Measurements from ENCODE around the gene ZFAND3.

The ZFAND3 gene

DNA sequence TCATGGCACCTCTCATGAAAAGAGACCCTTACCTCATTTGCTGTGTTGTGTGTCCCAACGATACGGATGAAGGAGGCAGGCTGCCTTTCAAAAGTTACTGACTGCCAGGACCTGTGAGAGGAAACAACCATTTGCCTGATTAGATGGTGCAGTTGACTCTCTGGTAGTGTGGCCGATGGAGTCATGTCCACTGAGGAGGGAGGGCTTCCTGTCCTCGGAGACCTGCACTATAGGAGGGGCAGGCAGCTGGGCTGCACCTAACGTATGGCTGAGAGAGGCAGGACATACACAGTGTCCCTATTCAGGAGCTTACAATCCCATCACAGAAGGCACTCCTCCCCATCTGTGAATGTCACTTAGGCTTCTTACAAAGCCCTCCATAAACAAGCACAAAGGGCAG is 373.0 kb downstream of the ZFAND3 start:
- no peak overlapping the region for H3K27ac ChIP-seq
- no peak for TF ChIP-seq CTCF (IDR thresholded peaks at IDR 0.05)
- TF ChIP-seq ZFX (IDR thresholded peaks at IDR 0.05; ENCODE audit: borderline replicate concordance): no peak

GRCh38 chr6:38193051-38193450 is 373.5 kb downstream of the ZFAND3 start:
- no peak overlapping the region for H3K27ac ChIP-seq
- TF ChIP-seq CTCF (IDR thresholded peaks at IDR 0.05) (no peak), ZFX (IDR thresholded peaks at IDR 0.05; ENCODE audit: borderline replicate concordance) (no peak)

DNA sequence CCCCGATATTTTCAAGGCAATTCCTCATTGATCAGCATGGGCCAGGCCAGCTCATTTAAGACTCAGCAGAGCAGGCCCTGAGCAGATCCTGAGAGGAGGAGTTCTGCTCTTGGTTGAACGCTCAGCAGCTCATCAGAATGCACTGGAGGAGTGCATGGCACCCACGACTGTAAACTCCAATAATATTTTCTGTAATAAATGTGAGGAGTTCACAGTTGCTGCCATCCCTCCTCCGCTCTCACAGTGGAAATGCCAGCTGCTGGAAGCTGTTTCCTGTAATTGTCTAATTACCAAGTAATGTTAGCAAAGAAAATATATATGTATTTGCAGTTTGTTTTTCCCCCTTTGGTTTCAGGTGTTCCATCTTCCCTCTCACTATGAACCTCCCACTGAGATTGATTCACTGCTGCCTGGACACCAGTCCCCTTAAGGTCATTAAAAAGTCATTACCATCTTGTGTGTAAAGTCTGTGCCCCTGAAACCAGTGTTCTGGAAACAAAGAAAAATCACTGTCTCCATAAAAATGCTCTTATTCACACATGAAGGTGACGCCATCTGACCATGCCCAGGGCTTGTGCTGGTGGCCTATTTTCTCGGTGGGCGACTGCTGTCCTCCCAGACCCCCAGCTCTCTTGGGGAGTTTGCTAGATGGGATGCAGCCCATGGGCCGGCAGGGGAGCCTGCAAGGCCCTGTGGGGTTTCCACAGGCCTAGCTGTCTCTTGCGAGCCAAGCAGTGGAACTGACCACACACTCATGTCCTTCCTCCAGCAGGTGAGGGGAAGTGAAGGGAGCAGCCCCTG is 374.2 kb downstream of the ZFAND3 start:
- TF ChIP-seq ZFX (IDR thresholded peaks at IDR 0.05; ENCODE audit: borderline replicate concordance): no peak
- no peak for TF ChIP-seq CTCF (IDR thresholded peaks at IDR 0.05)

DNA sequence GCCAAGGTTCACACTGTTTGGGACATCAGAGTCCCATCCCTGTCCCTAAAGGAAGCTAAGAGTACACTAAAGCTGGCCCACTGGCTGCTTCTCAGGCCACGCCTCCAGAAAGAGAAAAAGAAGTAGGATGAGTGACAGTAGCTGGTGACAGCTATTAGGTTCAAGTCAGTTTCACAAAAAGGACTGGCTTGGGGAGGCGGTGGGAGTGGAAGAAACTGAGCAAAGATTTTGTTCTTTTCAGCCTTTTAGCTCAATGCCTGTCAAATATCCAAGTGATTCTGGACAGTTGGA is 374.7 kb downstream of the ZFAND3 start:
- no peak for TF ChIP-seq ZFX (IDR thresholded peaks at IDR 0.05; ENCODE audit: borderline replicate concordance)
- no peak for TF ChIP-seq CTCF (IDR thresholded peaks at IDR 0.05)
- H3K27ac ChIP-seq: no peak overlapping the region

More for the DNA sequence above, 374.2 kb downstream of the ZFAND3 start:
- H3K27ac ChIP-seq: no peak overlapping the region

GRCh38 chr6:38194589-38194988 is 375.1 kb downstream of the ZFAND3 start:
- H3K27ac ChIP-seq: no peak overlapping the region
- TF ChIP-seq CTCF (IDR thresholded peaks at IDR 0.05) (no peak), ZFX (IDR thresholded peaks at IDR 0.05; ENCODE audit: borderline replicate concordance) (no peak)

DNA sequence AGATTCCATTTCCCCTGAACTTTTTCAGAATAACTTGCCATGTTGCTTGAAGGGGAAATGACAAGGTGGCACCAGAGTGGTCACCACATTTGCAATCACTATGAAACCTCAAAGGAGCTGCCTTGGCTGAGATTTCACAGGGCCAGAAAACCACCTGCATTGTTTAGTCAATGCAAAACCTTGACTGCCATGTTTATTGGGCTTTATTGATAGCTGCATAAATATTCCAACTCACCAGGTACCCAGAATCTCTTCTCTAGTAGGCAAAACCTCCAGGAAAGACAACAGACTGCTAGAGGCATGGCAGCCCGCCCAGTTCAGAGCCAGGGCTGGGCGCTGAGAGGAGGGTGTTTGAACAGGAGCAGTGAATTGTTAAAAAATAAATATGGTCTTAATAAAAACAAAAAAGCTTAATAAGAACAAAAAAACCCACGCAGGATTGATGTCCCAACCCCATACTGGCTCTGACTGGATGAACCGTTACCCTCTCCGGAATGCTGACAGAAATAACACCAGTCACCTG is 375.6 kb downstream of the ZFAND3 start:
- TF ChIP-seq CTCF (IDR thresholded peaks at IDR 0.05) (no peak), ZFX (IDR thresholded peaks at IDR 0.05; ENCODE audit: borderline replicate concordance) (no peak)
- no peak overlapping the region for H3K27ac ChIP-seq

DNA sequence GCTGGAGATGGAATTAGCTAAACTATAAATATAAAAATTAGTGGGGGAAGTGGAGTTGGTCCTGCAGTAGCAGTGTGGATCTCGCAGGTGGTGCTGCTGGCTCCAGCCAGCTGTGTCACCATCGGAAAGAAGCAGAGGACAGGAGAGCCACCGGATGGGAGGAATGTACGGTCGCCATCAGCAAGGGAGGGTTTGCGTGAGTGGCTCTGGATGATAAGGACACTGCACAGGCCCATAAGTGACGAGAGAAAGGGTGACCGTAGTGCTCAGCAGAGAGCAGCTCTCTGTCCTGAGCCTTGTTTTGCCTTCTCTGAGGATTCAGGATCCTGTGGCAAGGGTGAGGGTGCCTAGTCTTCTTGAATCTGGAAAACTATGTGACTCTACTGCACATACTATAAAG is 378.7 kb downstream of the ZFAND3 start:
- H3K27ac ChIP-seq: no peak overlapping the region
- TF ChIP-seq CTCF (IDR thresholded peaks at IDR 0.05) (no peak), ZFX (IDR thresholded peaks at IDR 0.05; ENCODE audit: borderline replicate concordance) (no peak)
